C1 segment of cervical spinal cord (tissue), 14 donors: Measurements from ENCODE around the gene TGFBR3L.

Experiments
- DNase-seq, 14 donors: peaks; one replicate each; lab custom pipeline; 2025; lab: John Stamatoyannopoulos, UW

The TGFBR3L gene

GRCh38 chr19:7914598-7915045 lies at the start of gene TGFBR3L:
TSS of gene TGFBR3L (plus strand) at chr19:7914830.
- DNase-seq = no peak

DNA sequence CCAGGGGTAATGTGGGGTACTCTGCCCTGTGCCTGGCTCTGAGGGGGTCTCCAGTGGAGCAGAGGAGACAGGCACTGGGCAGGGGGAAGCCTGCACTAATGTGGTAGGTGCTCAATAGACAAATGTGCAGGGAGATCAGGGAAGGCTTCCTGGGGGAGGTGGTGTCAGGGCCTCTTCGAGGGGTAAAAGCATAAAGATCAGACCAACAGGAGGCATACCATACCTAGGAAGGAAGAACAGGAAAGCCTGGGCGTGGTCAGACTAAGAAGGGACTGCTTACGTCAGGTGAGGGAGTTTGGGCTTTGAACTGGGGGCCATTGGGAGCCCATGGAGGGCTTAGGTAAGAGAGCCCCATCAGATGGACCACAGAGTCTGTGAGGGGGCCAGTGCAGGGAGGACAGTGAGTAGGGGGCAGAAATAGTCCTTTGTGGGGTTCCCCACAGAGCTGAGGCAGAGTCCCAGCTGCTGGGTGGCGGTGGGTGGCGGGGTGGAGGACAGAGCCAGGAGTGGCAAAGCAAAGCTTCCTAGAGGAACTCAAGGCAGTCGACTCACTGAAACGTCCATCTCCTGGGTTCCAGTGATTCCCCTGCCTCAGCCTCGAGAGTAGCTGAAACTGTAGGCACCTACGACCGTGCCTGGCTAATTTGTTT lies 49.2 kb upstream of the TGFBR3L start:
- no peak for DNase-seq

DNA sequence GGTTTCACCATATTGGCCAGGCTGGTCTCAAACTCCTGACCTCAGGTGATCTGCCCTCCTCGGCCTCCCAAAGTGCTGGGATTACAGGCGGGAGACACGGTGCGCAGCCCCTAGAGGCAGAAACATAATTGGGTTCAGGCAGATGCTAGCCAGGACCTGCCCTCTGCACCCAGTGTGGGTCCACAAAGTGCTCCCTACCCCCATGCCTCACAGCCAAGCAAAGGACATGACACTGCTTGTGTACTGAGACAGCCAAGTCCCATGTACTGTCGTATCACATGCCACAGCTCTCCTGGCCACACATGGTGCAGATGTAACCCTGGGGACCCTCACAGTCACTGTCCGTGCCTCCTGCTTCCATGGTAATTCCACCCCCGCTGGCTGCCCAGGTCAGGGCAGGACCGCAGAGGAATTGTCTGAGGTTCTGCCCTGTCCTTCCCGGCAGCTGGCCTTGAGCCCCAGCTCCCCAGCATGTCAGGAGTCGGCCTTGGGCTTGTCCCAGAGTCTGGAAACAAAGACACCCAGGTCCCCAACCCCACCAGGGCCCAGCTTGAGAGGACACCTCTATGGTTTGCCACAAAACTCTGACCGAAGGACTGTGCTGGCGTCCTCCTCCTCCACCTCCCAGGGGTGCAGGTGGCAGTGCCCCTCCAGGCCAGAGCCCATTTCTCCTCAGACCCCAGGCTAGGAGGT lies 48.1 kb upstream of the TGFBR3L start:
- no peak for DNase-seq

DNA sequence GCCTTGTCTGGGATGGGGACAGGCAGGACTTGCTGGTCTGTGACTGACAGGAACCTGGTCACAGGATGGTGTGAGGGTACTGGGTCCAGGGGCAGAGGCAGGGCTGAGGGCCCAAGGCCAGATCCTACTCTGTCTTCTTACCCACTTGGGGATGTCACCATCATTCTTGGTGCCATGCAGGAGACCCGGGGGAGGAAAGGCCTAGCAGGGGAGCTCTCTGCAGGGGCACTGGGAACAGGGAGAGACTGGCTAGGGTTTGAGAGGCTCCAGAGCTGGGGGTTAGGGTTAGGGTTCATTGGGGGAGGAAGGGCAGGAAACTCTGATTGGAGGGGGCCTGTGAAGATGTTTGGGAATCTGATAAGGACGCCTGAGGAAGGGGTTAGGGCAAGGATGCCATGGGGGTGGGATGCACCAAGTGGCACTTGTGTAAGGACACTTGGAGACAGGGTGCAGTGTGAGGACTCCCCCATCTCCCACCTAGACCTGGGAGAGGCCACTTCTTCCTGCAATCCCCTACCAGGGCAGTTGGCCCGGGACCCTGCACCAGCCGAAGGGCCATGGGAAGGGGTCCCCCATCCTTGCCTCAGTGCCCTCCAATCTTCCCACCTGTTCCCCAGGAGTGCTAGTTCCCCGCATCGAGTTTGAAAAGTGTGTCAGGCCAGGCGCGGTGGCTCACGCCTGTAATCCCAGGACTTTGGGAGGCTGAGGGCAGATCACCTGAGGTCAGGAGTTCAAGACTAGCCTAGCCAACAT lies 47.4 kb upstream of the TGFBR3L start:
- DNase-seq = no peak

- DNase-seq = no peak
Measured at GRCh38 chr19:7868326-7868670, 46.3 kb upstream of the TGFBR3L start.

DNA sequence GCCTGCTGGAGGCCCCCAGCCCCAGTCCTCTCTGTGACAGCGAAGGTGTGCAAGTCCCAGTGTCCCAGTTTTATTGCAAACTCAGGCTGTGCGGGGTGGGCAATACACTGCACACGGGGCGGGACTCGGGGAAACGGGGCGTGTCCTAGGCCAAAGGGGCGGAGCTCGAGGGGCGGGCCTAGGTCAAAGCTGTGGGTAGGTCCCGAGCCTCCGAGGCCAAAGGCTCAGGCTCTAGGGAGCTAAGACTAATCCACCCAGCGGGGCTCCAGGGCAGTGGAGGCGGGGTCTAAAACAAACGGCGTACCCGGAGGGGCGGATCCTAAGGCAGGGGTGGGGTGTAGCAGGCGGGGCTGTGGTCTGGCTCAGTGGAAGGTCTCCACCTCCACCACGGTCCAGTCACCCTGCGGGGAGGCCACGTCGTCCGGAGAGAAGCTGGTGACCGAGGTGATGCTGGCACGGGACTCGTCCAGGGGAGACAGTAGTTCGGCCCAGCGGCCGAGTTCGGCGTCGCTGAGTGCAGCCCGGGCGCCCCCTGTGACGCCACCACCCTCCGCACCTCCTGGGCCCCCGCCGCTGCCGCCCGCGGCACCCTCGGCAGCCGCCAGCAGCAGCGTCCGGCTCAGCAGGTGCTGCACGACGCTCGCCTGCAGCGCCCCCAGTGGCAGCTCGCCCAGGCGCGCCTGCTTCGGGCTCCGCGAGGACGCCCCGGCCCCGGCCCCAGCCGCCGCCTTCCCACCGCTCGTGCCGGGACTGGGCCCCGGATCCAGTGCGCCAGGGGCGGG lies 45.8 kb upstream of the TGFBR3L start:
- DNase-seq = peak in 6 of 14 donors; percentile 29 to 65 (median 48)

DNA sequence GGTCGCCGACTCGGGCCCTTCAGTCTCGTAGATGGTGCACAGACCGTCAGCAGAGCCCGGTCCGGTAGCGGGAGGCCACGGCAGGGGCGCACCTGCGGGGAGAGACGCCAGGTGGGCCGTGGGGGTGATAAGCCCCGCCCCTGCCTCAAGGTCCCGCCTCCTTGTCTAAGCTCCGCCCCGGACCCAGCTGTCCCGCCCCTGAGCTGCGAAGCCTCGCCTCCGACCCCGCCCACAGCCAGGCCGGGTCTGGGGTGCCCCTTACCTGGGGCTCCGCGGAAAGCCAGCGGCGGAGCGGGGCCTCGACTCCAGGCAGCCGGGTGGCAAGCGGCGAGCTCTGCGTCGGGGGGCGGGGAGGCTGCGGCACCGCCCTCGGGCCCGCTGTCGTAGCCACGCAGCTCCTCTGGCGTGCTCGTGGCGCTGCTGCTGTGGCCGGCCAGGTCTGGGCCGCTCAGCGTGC lies 45.1 kb upstream of the TGFBR3L start:
- peak in 4 of 14 donors; percentile 16 to 65 (median 48) for DNase-seq

GRCh38 chr19:7869910-7870511 lies 44.6 kb upstream of the TGFBR3L start:
- DNase-seq = peak in 1 of 14 donors; percentile 48

DNA sequence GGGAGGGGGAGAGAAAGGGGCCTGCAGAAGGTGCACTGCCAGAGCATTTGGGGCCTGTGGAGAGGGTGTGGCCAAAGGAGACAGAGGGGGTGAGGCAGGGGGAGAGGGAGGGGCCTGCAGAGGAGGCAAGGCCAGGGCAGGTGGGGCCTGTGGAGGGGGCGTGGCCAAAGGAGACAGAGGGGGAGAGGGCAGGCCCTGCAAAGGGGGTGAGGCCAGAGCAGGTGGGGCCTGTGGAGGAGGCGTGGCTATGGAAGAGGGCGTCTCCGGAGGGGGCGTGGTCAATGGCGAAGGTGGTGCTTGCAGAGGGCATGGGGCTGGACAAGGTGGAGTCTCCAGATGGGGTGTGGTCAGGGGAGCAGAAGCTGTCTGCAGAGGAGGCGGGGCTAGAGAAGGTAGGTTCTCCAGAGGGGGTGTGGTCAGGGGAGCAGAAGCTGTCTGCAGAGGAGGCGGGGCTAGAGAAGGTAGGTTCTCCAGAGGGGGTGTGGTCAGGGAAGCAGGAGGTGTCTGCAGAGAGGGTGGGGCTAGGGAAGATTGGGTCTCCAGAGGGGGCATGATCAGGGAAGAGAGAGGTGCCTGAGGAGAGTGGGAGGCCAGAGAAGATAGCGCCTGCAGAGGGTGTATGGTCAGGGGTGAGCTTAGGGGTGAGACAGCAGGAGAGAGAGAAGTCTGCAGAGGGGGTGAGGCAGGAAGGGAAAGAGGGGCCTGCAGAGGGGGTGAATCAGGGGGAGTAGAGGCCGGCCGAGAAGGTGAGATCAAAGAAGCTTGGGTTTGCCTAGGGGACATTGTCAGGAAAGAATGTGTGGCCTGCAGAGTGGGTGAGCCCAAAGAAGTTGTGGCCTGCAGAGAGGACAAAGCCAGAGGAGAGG lies 43.8 kb upstream of the TGFBR3L start:
- DNase-seq = peak in 1 of 14 donors; percentile 25

GRCh38 chr19:7871437-7872305 lies 43.0 kb upstream of the TGFBR3L start:
- DNase-seq = peak in 9 of 14 donors; percentile 17 to 59 (median 43)

GRCh38 chr19:7872306-7873204 lies 42.1 kb upstream of the TGFBR3L start:
- DNase-seq = no peak

DNA sequence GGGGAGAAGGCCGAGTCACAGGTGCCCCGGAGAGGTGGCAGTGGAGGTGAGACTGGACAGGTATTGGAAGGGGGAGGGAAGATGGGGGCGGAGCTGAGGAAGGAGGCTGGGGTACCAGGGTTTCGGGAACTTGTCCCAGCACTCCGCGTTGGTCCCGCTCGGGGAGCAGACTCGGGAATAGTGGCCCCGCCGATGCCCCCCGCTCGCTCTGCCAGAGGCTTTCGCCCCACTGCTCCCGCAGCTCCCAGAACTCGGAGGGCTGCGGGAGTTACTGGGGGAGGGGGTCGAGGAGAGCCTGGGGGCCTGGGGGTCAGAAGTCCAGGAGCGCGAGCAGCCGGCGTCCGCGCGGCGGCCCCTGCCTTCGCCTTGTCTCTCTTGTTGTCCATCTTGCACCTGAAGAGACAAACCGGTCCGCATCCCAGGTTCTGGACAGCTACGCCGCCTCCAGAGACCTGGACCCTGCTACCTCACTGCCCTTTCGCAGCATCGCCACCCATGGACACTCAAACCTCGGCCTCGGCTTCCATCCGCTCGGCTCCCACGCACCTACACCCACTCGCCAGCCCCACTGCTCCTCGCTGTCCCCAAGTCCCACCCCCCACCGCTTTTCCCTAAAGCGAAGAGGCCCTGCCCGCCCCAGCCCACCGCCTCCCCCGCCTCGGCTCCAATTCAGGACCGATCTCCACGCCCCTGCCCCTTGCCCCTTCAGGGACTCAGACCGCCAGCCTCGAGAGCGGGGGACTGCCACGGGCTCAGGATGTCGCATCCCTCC lies 41.1 kb upstream of the TGFBR3L start:
- DNase-seq = peak in 1 of 14 donors; percentile 60

- DNase-seq = peak in 5 of 14 donors; percentile 6 to 84 (median 32)
Measured at GRCh38 chr19:7874076-7874896, 40.3 kb upstream of the TGFBR3L start, which contains the start of gene PRR36. TSS of gene PRR36 (minus strand) at chr19:7874390. CDS start at chr19:7873689, 701 bp downstream.

DNA sequence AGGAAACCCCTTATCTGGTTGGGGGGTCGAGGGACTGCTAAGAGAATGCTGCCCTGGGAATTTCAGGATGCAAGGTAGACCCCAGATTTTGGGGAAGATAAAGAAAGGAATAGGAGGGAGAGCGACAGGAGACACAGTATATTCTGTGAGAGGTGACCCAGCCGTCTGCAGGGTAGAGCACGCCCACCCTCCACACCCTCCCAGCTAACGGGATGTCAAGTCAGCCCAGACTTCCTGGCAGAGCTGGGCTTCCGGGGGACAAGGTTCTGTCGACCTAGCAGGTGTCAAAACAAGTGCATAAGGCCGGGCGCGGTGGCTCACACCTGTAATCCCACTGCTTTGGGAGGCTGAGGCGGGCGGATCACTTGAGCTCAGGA lies 39.7 kb upstream of the TGFBR3L start:
- no peak for DNase-seq

DNA sequence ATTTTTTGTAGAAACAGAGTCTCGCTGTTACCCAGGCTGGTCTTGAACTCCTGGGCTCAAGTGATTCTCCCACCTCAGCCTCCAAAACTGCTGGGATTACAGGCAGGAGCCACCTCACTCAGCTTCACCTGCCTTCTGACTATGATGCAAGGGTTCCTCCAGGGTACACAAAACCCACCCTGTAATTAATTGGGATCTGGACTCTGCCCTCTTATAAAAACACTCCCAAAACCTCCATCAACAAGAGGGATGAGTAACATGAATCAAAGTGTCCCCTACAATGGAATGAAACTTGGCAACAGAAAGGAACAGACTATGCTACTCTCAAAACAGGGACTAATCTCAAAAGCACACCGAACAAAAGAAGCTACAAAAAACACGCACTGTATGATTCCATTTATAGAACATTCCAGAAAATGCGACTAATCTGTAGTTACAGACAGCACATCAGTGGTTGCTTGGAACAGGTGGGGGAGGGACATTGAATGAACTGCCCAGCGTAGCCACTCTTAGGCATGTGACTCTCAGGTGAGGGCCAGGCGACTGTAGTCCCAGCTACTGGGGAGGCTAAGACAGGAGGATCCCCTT lies 37.3 kb upstream of the TGFBR3L start:
- DNase-seq = no peak
